Muscle of leg (tissue), 16 donors: ENCODE results near the gene KANSL2. TPM values are rescaled to one million over a fixed set of nuclear protein-coding genes. Genes with fewer than 3 reads are reported as not detected.
A peak's percentile ranks its signal among the peaks of the same experiment; 100 is the strongest.
"Not testable (repeated sequence)": the region's sequence is repeated elsewhere in the genome, so short reads cannot be mapped to it uniquely, and the experiment has no call there.

ENCODE experiments used
- DNase-seq: peaks from one replicate; pipeline ENCODE4 v3.0.0; 2013
- H3K27ac ChIP-seq: one replicate; pipeline ENCODE4 v1.5.1; 2013; ENCODE audit warnings: mild to moderate bottlenecking, low read length, control low read depth
- H3K27me3 ChIP-seq: one replicate; pipeline ENCODE4 v1.6.1; 2013; ENCODE audit warnings: low read length; ENCODE audit not compliant: control insufficient read depth, insufficient read depth
- H3K36me3 ChIP-seq: one replicate; pipeline ENCODE4 v1.6.1; 2013; ENCODE audit warnings: low read length; ENCODE audit not compliant: control insufficient read depth, insufficient read depth
- H3K4me1 ChIP-seq: one replicate; pipeline ENCODE4 v1.6.1; 2013; ENCODE audit warnings: low read length; ENCODE audit not compliant: control insufficient read depth, insufficient read depth
- H3K4me3 ChIP-seq: one replicate; pipeline ENCODE4 v1.5.1; 2013; ENCODE audit warnings: low read length, control low read depth
- H3K9me3 ChIP-seq: replicated peaks from 2 replicates; pipeline ENCODE4 v1.6.1; 2013; ENCODE audit warnings: low read depth, low read length; ENCODE audit not compliant: control insufficient read depth
- WGBS: methylation state at CpG from one replicate; pipeline ENCODE4 v1.1.5; 2013; ENCODE audit warnings: missing lambda C conversion rate; ENCODE audit not compliant: insufficient coverage; 5-methylcytosine and 5-hydroxymethylcytosine counted together
- long read RNA-seq, 11 donors: transcript quantifications; one replicate each; lab custom pipeline, GENCODE V29; 2026
- polyA plus RNA-seq, 8 donors: library from polyadenylated mRNA; unstranded; fragments of 120-200 nt; gene quantifications; one replicate each; pipeline versions ENCODE4 v1.2.1 to v1.2.3, GENCODE V29; 2013; ENCODE audit warnings: inconsistent platforms in 1 of 8, low replicate concordance in 1 of 8; ENCODE audit not compliant: insufficient read length in 8 of 8, insufficient read depth in 1 of 8
- total RNA-seq: library from RNA; stranded (reverse); fragments of 120-200 nt; gene quantifications from one replicate; pipeline ENCODE4 v1.2.4, GENCODE V29; 2013

Gene KANSL2
- 36.6 TPM for total RNA-seq
- 10 to 100 TPM; 26.1 to 32.2 (median 29.7) TPM for polyA plus RNA-seq
- long read RNA-seq, donor 1, partial matches to known transcripts, result 0 of 1 reads
- long read RNA-seq, donor 1, other reads (novel, unspliced or antisense), result 0 of 1 reads
- long read RNA-seq, donor 2, result 0 reads
- long read RNA-seq, donor 3, partial matches to known transcripts, result 0 of 5 reads
- long read RNA-seq, donor 3, other reads (novel, unspliced or antisense), result 0 of 5 reads
- long read RNA-seq, donor 4, partial matches to known transcripts, result 0 of 4 reads
- long read RNA-seq, donor 4, other reads (novel, unspliced or antisense), result 0 of 4 reads
- long read RNA-seq, donor 5, transcript KANSL2-201 (10 exons, 2,155 nt), result major isoform, 10 of 17 reads
- long read RNA-seq, donor 5, partial matches to known transcripts, result 6 of 17 reads
- long read RNA-seq, donor 5, other reads (novel, unspliced or antisense), result 0 of 17 reads
- long read RNA-seq, donor 6, transcript KANSL2-201 (10 exons, 2,155 nt), result major isoform, 5 of 9 reads
- long read RNA-seq, donor 6, partial matches to known transcripts, result 0 of 9 reads
- long read RNA-seq, donor 6, other reads (novel, unspliced or antisense), result 0 of 9 reads
- long read RNA-seq, donor 7, partial matches to known transcripts, result 0 of 7 reads
- long read RNA-seq, donor 7, other reads (novel, unspliced or antisense), result 0 of 7 reads
- long read RNA-seq, donor 8, partial matches to known transcripts, result 0 of 3 reads
- long read RNA-seq, donor 8, other reads (novel, unspliced or antisense), result 0 of 3 reads
- long read RNA-seq, donor 9, transcript KANSL2-201 (10 exons, 2,155 nt), result major isoform, 5 of 5 reads
- long read RNA-seq, donor 9, partial matches to known transcripts, result 0 of 5 reads
- long read RNA-seq, donor 9, other reads (novel, unspliced or antisense), result 0 of 5 reads
- long read RNA-seq, donor 10, partial matches to known transcripts, result 0 of 3 reads
- long read RNA-seq, donor 10, other reads (novel, unspliced or antisense), result 0 of 3 reads
- long read RNA-seq, donor 11, partial matches to known transcripts, result 0 of 4 reads
- long read RNA-seq, donor 11, other reads (novel, unspliced or antisense), result 0 of 4 reads

- Histone ChIP-seq H3K4me3 (peak within 1 kb of the TSS; percentile 90), H3K27me3 (no peaks in the 10 kb centered on the region), H3K9me3 (no peaks in the 10 kb centered on the region), H3K27ac (peak within 1 kb of the TSS; percentile 99), H3K4me1 (peaks cover 17% of the 10 kb centered on the region), H3K36me3 (peaks cover 20% of the 10 kb centered on the region)
- WGBS, result 0% methylated on average over 61 of the region's 64 CpGs
- peak; percentile 100 for DNase-seq
Measured at GRCh38 chr12:48681710-48682532, at the start of gene KANSL2. Gene KANSL2, minus strand, starts transcription at chr12:48682238. Its CDS starts 606 bp downstream, at chr12:48681632.

- H3K27me3 ChIP-seq, result peaks cover 2% of the 10 kb centered on the region
- H3K4me1 ChIP-seq, result no peaks in the 10 kb centered on the region
- no peak overlapping the region for H3K4me3 ChIP-seq
- no peak overlapping the region for H3K27ac ChIP-seq
- DNase-seq, result no peak
- 65% methylated on average over 4 of the region's 5 CpGs for WGBS
- no peaks in the 10 kb centered on the region for H3K9me3 ChIP-seq
- no peaks in the 10 kb centered on the region for H3K36me3 ChIP-seq
Measured at GRCh38 chr12:48728807-48729206, 46.8 kb upstream of the KANSL2 start.

GRCh38 chr12:48720737-48721136 is 38.7 kb upstream of the KANSL2 start:
- not testable (repeated sequence) for H3K27ac ChIP-seq, DNase-seq, H3K9me3 ChIP-seq, H3K4me3 ChIP-seq, H3K27me3 ChIP-seq, H3K4me1 ChIP-seq, H3K36me3 ChIP-seq
- WGBS, result 71% methylated on average over 1 of the region's 1 CpG

GRCh38 chr12:48720171-48720570 is 38.1 kb upstream of the KANSL2 start:
- DNase-seq, H3K9me3 ChIP-seq, H3K4me3 ChIP-seq, H3K36me3 ChIP-seq, H3K27ac ChIP-seq, H3K27me3 ChIP-seq: not testable (repeated sequence)
- H3K4me1 ChIP-seq, result peaks cover 11% of the 10 kb centered on the region
- WGBS, result 50% methylated on average over 1 of the region's 2 CpGs

GRCh38 chr12:48719002-48719401 is 37.0 kb upstream of the KANSL2 start:
- H3K27me3 ChIP-seq, H3K4me3 ChIP-seq, DNase-seq, H3K9me3 ChIP-seq, H3K36me3 ChIP-seq, H3K27ac ChIP-seq: not testable (repeated sequence)
- peaks cover 17% of the 10 kb centered on the region for H3K4me1 ChIP-seq
- WGBS, result 82% methylated on average over 3 of the region's 4 CpGs

GRCh38 chr12:48717252-48717695 is 35.2 kb upstream of the KANSL2 start:
- H3K27ac ChIP-seq, result peak overlapping the region; percentile 99
- 7% methylated on average over 17 of the region's 21 CpGs for WGBS
- H3K36me3 ChIP-seq, result peaks cover 18% of the 10 kb centered on the region
- no peaks in the 10 kb centered on the region for H3K27me3 ChIP-seq
- peak; percentile 37 for DNase-seq
- H3K4me3 ChIP-seq, result peak overlapping the region; percentile 93
- peaks cover 17% of the 10 kb centered on the region for H3K4me1 ChIP-seq
- H3K9me3 ChIP-seq, result peaks cover 3% of the 10 kb centered on the region

GRCh38 chr12:48716493-48717251 is 34.6 kb upstream of the KANSL2 start, which contains the start of gene CCNT1:
Gene CCNT1, minus strand, starts transcription at chr12:48716707. Its CDS starts 32 bp downstream, at chr12:48716675.
- H3K4me3 ChIP-seq, result peak within 1 kb of the TSS; percentile 93
- under 1% methylated on average over 33 of the region's 61 CpGs for WGBS
- no peaks in the 10 kb centered on the region for H3K27me3 ChIP-seq
- peaks cover 22% of the 10 kb centered on the region for H3K36me3 ChIP-seq
- peak; percentile 100 for DNase-seq
- H3K27ac ChIP-seq, result peak within 1 kb of the TSS; percentile 99
- peaks cover 17% of the 10 kb centered on the region for H3K4me1 ChIP-seq
- H3K9me3 ChIP-seq, result peaks cover 3% of the 10 kb centered on the region

- Histone ChIP-seq H3K27me3 (no peaks in the 10 kb centered on the region), H3K4me3 (peak overlapping the region; percentile 93), H3K4me1 (peaks cover 17% of the 10 kb centered on the region), H3K9me3 (peaks cover 3% of the 10 kb centered on the region), H3K27ac (peak overlapping the region; percentile 99), H3K36me3 (peaks cover 24% of the 10 kb centered on the region)
- DNase-seq, result no peak
- WGBS, result 0% methylated on average over 16 of the region's 17 CpGs
Measured at GRCh38 chr12:48716168-48716492, 34.1 kb upstream of the KANSL2 start.

- Histone ChIP-seq H3K27me3 (no peaks in the 10 kb centered on the region), H3K9me3 (no peaks in the 10 kb centered on the region), H3K36me3 (peaks cover 41% of the 10 kb centered on the region), H3K27ac (no peak overlapping the region), H3K4me3 (no peak overlapping the region), H3K4me1 (peaks cover 14% of the 10 kb centered on the region)
- no peak for DNase-seq
- WGBS, result 83% methylated on average over 1 of the region's 10 CpGs
Measured at GRCh38 chr12:48712209-48712608, 30.2 kb upstream of the KANSL2 start.
